GM12872 (cell line): ENCODE measurements around the gene PRSS57.

Source experiments
- TF ChIP-seq, protein P1 (sequence below): IDR thresholded peaks from 3 replicates; pipeline ENCODE4 v1.5.1; 2011; ENCODE audit warnings: low read depth, mild to moderate bottlenecking, low read length, moderate library complexity; ENCODE audit not compliant: insufficient read depth

PRSS57 gene

DNA sequence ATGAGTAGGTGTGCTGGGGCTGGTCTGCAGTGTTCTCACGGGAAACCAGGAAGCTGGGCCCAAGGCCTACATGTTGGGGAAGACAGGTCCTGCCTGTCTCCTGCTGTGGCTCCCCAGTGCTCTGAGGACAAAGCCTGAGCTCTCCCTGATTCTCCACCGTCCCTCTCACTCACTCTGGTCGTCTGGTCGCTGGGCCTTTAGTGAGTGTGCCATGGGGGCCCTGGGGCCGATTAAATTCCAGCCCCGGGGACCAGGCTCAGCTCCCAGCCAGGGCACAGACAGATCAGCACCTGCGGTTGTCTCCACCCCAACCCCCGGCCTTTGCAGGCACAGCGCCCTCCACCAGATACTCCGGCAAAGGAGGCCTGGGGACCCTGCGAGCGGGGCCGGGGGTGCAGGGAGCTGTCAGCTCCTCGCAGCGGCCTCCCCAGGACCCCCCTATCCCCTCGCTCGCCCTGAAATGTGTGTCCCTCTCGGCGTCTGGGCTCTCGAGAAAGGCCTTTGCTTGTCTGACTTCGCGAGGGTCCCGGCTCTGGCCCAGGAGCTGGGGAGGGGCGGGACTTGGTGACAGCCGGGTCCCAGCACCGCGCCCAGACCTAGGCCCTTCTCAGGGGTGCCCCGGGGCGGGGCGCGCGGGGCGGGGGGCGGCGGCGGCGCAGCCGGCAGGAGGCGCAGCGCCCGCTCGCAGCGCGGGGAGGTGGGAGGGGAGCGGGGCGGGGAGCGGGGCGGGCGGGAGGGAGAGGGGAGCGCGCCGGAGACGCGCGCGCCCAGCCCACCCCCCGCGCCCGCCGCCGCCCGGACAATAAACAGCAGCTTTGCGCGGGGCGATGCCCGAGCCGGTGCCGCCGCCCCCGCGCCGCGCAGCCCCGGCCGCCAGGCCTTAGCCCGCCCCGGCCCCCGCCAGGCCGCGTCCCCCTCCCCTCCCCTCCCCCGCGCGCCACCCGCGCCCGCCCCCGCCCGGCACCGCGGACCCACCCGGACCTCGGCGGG lies 13.2 kb upstream of the PRSS57 start, which contains the start of gene PALM:
PALM (plus strand) TSS at position 782 of the 990 bp plus-strand sequence. CDS start 212 bp downstream, outside the sequence.
- TF ChIP-seq, protein P1, sequence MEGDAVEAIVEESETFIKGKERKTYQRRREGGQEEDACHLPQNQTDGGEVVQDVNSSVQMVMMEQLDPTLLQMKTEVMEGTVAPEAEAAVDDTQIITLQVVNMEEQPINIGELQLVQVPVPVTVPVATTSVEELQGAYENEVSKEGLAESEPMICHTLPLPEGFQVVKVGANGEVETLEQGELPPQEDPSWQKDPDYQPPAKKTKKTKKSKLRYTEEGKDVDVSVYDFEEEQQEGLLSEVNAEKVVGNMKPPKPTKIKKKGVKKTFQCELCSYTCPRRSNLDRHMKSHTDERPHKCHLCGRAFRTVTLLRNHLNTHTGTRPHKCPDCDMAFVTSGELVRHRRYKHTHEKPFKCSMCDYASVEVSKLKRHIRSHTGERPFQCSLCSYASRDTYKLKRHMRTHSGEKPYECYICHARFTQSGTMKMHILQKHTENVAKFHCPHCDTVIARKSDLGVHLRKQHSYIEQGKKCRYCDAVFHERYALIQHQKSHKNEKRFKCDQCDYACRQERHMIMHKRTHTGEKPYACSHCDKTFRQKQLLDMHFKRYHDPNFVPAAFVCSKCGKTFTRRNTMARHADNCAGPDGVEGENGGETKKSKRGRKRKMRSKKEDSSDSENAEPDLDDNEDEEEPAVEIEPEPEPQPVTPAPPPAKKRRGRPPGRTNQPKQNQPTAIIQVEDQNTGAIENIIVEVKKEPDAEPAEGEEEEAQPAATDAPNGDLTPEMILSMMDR = no peak

DNA sequence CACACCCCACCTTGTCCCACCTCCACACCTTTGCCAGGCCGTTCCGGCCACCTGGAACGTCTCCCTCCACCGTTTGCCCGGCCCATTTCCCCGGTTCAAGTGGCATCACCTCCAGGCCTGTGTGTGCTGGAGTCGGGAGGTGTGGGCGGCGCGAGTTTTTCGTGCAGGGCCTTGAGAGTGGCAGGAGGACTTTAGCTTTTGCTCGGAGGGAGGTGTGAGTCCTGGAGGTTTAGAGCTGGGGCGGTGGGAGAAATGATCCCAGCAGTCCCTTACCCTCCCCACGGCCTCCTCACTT lies 9.1 kb upstream of the PRSS57 start:
- TF ChIP-seq, protein P1 = no peak

DNA sequence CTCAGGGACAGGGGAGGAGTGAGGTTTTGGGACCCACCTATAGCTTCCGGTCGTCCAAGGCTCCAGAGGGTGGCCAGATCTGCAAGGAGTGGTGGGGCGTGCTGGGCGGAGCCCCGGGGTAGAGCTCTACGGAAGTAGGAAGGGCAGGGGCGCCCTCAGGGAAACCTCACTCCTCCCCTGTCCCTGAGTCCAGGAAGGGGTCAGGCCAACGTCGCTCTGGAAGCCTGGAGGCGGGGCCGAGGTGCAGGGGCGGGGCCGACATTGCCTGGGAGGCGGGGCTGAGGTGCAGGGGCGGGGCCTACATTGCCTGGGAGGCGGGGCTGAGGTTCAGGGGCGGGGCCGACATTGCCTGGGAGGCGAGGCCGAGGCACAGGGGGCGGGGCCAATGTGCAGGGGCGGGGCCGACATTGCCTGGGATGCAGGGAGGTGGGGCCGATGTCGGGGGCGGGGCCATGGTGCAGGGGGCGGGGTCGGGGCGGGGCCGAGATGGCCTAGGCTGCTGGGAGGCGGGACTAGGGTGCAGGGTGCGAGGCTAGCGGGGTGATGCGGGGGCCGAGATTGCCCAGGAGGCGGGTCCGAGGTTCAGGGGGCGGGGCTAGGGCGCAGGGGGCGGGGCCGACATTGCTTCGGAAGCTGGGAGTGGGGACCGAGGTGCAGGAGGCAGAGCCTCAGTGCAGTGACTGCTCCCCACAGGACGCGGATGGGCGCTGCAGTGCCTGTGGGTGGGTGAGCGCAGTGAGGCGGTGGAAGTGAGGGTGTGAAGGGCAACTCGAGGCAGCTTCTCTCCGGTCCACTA lies 8.6 kb upstream of the PRSS57 start:
- TF ChIP-seq, protein P1 = no peak

DNA sequence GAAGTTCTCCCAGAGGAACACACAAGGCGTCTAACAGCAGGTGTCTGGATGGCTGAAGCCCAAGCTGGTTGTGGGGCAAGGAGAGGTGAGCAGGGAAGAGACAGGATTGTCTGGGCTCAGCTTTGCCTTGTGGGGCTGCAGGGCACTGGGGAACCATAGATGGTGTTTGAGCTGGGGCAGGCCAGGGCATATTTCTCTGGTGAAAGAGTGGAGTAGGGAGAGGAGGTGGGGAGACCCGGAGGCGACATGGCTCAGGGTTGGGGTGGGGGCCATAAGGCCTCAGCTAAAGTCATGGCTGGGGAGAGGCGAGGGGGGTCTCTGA lies 8.0 kb upstream of the PRSS57 start:
- TF ChIP-seq, protein P1 = no peak

DNA sequence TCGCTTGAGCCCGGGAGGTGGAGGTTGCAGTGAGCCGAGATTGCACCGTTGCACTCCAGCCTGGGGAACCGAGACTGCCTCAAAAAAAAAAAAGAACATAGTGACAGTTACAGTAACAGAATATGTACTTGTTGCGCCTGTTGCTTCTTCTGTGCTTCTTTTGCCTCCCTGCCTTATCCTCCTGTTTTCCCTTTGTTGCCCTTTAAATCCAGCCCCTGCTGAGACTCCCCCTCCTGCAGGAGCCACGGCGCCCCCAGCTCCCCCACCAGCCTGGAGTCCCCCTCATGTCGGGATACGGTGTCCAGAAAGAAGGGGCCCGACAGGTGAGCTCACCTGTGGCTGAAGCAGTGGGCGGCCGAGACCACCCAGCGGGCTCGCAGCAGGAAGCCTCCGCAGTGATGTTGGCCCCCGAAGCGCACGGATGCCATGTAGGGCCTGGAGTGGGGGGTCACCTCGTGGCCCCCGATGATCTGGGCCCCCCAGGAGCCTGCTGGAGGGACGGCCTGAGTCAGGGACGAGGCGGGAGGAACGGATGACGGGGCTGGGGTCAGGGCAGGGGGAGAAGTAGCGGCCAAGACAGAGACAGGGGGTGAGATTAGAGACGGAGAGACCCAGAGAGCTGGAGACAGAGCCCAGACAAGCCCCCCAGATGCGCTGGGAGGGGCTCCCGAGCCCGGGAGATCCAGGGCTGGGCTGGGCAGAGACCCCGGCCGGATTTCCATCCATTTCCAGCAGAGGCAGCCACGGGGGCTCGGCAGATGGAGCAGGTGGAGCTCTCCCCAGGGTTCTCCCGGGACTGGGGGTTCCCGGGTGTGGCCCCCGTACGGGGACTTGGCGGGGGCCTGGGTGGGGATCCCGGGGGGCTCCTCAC lies 536 bp downstream of the PRSS57 start:
- TF ChIP-seq, protein P1 = no peak

DNA sequence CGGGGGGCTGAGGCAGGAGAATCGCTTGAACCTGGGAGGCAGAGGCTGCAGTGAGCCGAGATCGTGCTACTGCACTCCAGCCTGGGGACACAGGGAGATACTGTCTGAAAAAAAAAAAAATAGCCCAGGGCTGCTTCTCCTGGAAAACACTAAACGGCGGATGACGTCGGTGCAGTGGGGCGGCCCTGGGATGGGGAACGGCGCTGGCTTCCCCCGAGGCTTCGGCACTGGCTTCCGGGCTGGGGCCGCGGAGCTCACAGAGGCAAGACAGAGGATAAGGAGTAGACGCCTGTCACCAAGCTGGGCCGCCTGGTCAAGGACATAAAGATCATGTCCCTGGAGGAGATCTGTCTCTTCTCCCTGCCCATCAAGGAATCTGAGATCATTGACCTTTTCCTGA lies 5.0 kb downstream of the PRSS57 start:
- TF ChIP-seq, protein P1 = no peak
